ENCODE results near the gene MAGEA6. TPM values are rescaled to one million over a fixed set of nuclear protein-coding genes. Genes with fewer than 3 reads are reported as not detected.

Gene MAGEA6
- total RNA-seq, 4 donors from 2014 or later, result not detected

- no peaks in the 10 kb centered on the region for H3K36me3 ChIP-seq
- no peak within 1 kb of the TSS for H3K27ac ChIP-seq
- no peaks in the 10 kb centered on the region for H3K9me3 ChIP-seq
- H3K4me1 ChIP-seq, result no peaks in the 10 kb centered on the region
- 83 to 90% methylated on average over 8 to 17 of the region's 21 CpGs for WGBS, 2 donors
- H3K27me3 ChIP-seq, result no peaks in the 10 kb centered on the region
- H3K4me3 ChIP-seq, result no peak within 1 kb of the TSS
- TF ChIP-seq CTCF (IDR thresholded peaks at IDR 0.05) (no peak), EP300 (IDR thresholded peaks at IDR 0.05) (no peak), POLR2A (IDR thresholded peaks at IDR 0.05) (no peak)
- DNase-seq (ENCODE audit: low spot score in 2 of 2), result no peak
Observed at GRCh38 chrX:152733261-152733975, 36.1 kb downstream of the MAGEA6 start, which contains the start of the genes CSAG1 and MAGEA12. CSAG1 (minus strand) TSS chrX:152733721; CDS start chrX:152732460, 1,261 bp downstream. MAGEA12 (plus strand) TSS chrX:152733757; CDS start chrX:152736162, 2,405 bp downstream.

- DNase-seq (ENCODE audit: low spot score in 2 of 2), result no peak
- no peak overlapping the region for H3K27ac ChIP-seq
- 66 to 79% methylated on average over 7 of the region's 7 CpGs for WGBS, 2 donors
Observed at GRCh38 chrX:152725409-152725808, 44.1 kb downstream of the MAGEA6 start.

More at GRCh38 chrX:152725409-152725808, 44.1 kb downstream of the MAGEA6 start:
- Histone ChIP-seq H3K27me3 (no peaks in the 10 kb centered on the region), H3K4me1 (no peaks in the 10 kb centered on the region), H3K9me3 (no peaks in the 10 kb centered on the region), H3K4me3 (no peak overlapping the region), H3K36me3 (no peaks in the 10 kb centered on the region)
- TF ChIP-seq EP300 (IDR thresholded peaks at IDR 0.05), result no peak
- TF ChIP-seq POLR2A (IDR thresholded peaks at IDR 0.05), result no peak
- TF ChIP-seq CTCF (IDR thresholded peaks at IDR 0.05), result no peak

Other genes with a start within 250 kb of the MAGEA6 start
- 1 to 10 TPM in 2 of 4 donors, under 1 TPM in 2; 0.90 to 2.3 (median 1.4) TPM for gene GABRQ, start 131.8 kb downstream of the MAGEA6 start, total RNA-seq
- not detected for gene MAGEA3, start 70.9 kb downstream of the MAGEA6 start, total RNA-seq
- not detected for gene CSAG2, start 60.4 kb downstream of the MAGEA6 start, total RNA-seq
- gene MAGEA2B, start 55.1 kb downstream of the MAGEA6 start, total RNA-seq, result not detected
- gene CSAG1, start 36.0 kb downstream of the MAGEA6 start, total RNA-seq, result not detected
- gene MAGEA12, start 35.9 kb downstream of the MAGEA6 start, total RNA-seq, result not detected
- not detected for gene MAGEA2, start 15.8 kb downstream of the MAGEA6 start, total RNA-seq
- not detected for gene CSAG3, start 10.5 kb downstream of the MAGEA6 start, total RNA-seq
- gene CETN2, start 61.1 kb upstream of the MAGEA6 start, total RNA-seq, result 10 to 100 TPM; 21.6 to 43.7 (median 28.3) TPM
- gene NSDHL, start 61.4 kb upstream of the MAGEA6 start, total RNA-seq, result 10 to 100 TPM in 3 of 4 donors, 1 to 10 TPM in 1; 8.0 to 16.8 (median 12.5) TPM
- gene ZNF185, start 128.4 kb upstream of the MAGEA6 start, total RNA-seq, result 10 to 100 TPM; 17.1 to 55.1 (median 28.6) TPM
- gene PNMA5, start 224.4 kb upstream of the MAGEA6 start, total RNA-seq, result not detected